GM19193 (cell line): ENCODE results near the gene HOXA6.

Experiments
- POLR2A ChIP-seq: IDR thresholded peaks from 4 replicates; pipeline ENCODE4 v1.6.1; 2011; ENCODE audit not compliant: insufficient read depth, insufficient read length; ENCODE audit errors: extremely low read depth

The HOXA6 gene

GRCh38 chr7:27171637-27172314 is 24.2 kb upstream of the HOXA6 start:
- TF ChIP-seq POLR2A, result no peak

- no peak for TF ChIP-seq POLR2A
Observed at GRCh38 chr7:27171325-27171636, 23.7 kb upstream of the HOXA6 start.

GRCh38 chr7:27170426-27171324 is 23.1 kb upstream of the HOXA6 start:
- TF ChIP-seq POLR2A, result no peak

GRCh38 chr7:27169658-27170425 is 22.3 kb upstream of the HOXA6 start:
- no peak for TF ChIP-seq POLR2A

- no peak for TF ChIP-seq POLR2A
Observed at GRCh38 chr7:27168265-27168947, 20.8 kb upstream of the HOXA6 start.

GRCh38 chr7:27167916-27168264 is 20.3 kb upstream of the HOXA6 start:
- no peak for TF ChIP-seq POLR2A

GRCh38 chr7:27166531-27167505 is 19.2 kb upstream of the HOXA6 start:
- TF ChIP-seq POLR2A, result no peak

GRCh38 chr7:27165996-27166530 is 18.5 kb upstream of the HOXA6 start:
- TF ChIP-seq POLR2A, result no peak

GRCh38 chr7:27165089-27165995 is 17.8 kb upstream of the HOXA6 start, which contains the start of gene HOXA9:
HOXA9 (minus strand) TSS chr7:27165537; CDS start chr7:27165457, 80 bp downstream.
- no peak for TF ChIP-seq POLR2A

GRCh38 chr7:27164367-27165088 is 17.0 kb upstream of the HOXA6 start:
- TF ChIP-seq POLR2A, result no peak

GRCh38 chr7:27164045-27164366 is 16.4 kb upstream of the HOXA6 start:
- TF ChIP-seq POLR2A, result no peak
